Measurements from ENCODE around the gene PSTPIP1.

PSTPIP1 gene

DNA sequence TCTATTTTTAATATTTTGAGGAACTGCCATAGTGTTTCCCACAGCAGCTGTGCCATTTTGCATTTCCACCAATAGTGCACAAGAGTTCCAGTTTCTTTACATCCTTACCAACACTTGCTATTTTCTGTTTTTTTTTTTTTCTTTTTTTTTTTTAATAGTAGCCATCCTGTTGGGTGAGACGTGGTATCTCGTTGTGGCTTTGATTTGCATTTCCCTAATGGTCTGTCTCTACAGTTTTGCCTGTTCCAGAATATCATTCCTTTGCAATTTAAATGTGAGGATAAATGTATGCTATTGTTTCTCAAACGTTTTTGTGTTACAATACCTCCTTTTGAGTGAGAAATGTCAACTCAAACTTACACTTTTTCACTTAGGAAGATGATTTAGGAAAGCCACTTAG, 41.0 kb upstream of the PSTPIP1 start:
- no peaks in the 10 kb centered on the region for H3K79me2 ChIP-seq
- H3K27me3 ChIP-seq (ENCODE audit: control insufficient read depth, insufficient read depth, low read length): no peaks in the 10 kb centered on the region
- H3K36me3 ChIP-seq (ENCODE audit: control insufficient read depth, insufficient read depth, low read length): no peaks in the 10 kb centered on the region
- no peaks in the 10 kb centered on the region for H3K9me3 ChIP-seq (ENCODE audit: control insufficient read depth, low read length)
- TF ChIP-seq, protein P1, sequence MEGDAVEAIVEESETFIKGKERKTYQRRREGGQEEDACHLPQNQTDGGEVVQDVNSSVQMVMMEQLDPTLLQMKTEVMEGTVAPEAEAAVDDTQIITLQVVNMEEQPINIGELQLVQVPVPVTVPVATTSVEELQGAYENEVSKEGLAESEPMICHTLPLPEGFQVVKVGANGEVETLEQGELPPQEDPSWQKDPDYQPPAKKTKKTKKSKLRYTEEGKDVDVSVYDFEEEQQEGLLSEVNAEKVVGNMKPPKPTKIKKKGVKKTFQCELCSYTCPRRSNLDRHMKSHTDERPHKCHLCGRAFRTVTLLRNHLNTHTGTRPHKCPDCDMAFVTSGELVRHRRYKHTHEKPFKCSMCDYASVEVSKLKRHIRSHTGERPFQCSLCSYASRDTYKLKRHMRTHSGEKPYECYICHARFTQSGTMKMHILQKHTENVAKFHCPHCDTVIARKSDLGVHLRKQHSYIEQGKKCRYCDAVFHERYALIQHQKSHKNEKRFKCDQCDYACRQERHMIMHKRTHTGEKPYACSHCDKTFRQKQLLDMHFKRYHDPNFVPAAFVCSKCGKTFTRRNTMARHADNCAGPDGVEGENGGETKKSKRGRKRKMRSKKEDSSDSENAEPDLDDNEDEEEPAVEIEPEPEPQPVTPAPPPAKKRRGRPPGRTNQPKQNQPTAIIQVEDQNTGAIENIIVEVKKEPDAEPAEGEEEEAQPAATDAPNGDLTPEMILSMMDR (IDR thresholded peaks at IDR 0.05): no peak
- no peak overlapping the region for H3K4me3 ChIP-seq (ENCODE audit: low read depth, low read length)
- H2AFZ ChIP-seq: no peak overlapping the region
- no peak overlapping the region for H3K4me2 ChIP-seq (ENCODE audit: low read length)
- H3K4me1 ChIP-seq: no peaks in the 10 kb centered on the region
- H3K27ac ChIP-seq: no peak overlapping the region
- no peak overlapping the region for H3K9ac ChIP-seq

GRCh38 chr15:76954744-76955143, 40.2 kb upstream of the PSTPIP1 start:
- Histone ChIP-seq H3K9me3 (ENCODE audit: control insufficient read depth, low read length) (no peaks in the 10 kb centered on the region), H3K79me2 (no peaks in the 10 kb centered on the region), H3K4me2 (ENCODE audit: low read length) (no peak overlapping the region), H3K27me3 (ENCODE audit: control insufficient read depth, insufficient read depth, low read length) (no peaks in the 10 kb centered on the region), H3K4me1 (peaks cover 2% of the 10 kb centered on the region), H3K36me3 (ENCODE audit: control insufficient read depth, insufficient read depth, low read length) (no peaks in the 10 kb centered on the region), H2AFZ (no peak overlapping the region), H3K27ac (no peak overlapping the region), H3K9ac (no peak overlapping the region), H3K4me3 (ENCODE audit: low read depth, low read length) (no peak overlapping the region)
- TF ChIP-seq, protein P1 (IDR thresholded peaks at IDR 0.05): no peak

GRCh38 chr15:76961268-76962011, 33.5 kb upstream of the PSTPIP1 start:
- peaks cover 14% of the 10 kb centered on the region for H3K4me1 ChIP-seq
- H3K9ac ChIP-seq: no peak overlapping the region
- H3K4me2 ChIP-seq (ENCODE audit: low read length): no peak overlapping the region
- H3K27me3 ChIP-seq (ENCODE audit: control insufficient read depth, insufficient read depth, low read length): no peaks in the 10 kb centered on the region
- no peaks in the 10 kb centered on the region for H3K79me2 ChIP-seq
- no peaks in the 10 kb centered on the region for H3K36me3 ChIP-seq (ENCODE audit: control insufficient read depth, insufficient read depth, low read length)
- TF ChIP-seq, protein P1 (IDR thresholded peaks at IDR 0.05): no peak
- H2AFZ ChIP-seq: peak overlapping the region; percentile 71
- H3K9me3 ChIP-seq (ENCODE audit: control insufficient read depth, low read length): no peaks in the 10 kb centered on the region
- no peak overlapping the region for H3K27ac ChIP-seq
- H3K4me3 ChIP-seq (ENCODE audit: low read depth, low read length): no peak overlapping the region

DNA sequence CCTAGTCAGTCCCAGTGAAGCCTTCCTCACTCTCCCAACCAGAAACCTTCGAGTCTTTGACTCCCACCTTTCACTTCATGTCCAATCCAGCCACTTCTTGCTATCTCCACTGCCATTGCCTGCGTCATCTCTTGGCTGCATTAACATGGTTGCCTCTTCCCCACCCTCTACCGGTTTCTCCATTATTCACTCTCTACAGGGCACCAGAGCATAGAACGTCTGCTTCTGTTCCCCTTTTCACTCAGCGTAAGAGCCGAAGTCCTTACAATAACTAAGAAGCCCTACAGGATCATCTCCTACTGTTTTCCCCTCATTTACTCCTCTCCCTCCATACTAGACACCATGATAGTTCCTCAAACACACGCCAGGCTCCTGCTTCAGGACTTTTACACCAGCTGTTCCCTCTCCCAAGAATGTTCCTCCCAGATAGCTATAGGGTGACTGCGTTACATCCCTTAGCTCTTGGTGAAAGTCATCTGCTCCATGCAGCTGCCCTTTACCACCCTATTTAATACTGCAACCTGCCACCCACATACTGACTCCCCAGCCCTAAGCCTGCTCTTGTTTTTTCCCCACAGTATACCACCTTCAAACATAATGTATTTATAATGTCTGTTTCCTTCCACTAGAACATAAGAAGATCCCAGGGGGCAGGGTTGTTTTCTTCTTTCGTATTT, 32.5 kb upstream of the PSTPIP1 start:
- H3K79me2 ChIP-seq: no peaks in the 10 kb centered on the region
- no peaks in the 10 kb centered on the region for H3K27me3 ChIP-seq (ENCODE audit: control insufficient read depth, insufficient read depth, low read length)
- no peak overlapping the region for H3K4me3 ChIP-seq (ENCODE audit: low read depth, low read length)
- no peak overlapping the region for H3K27ac ChIP-seq
- H3K4me2 ChIP-seq (ENCODE audit: low read length): no peak overlapping the region
- TF ChIP-seq, protein P1 (IDR thresholded peaks at IDR 0.05): no peak
- H2AFZ ChIP-seq: peak overlapping the region; percentile 71
- no peaks in the 10 kb centered on the region for H3K9me3 ChIP-seq (ENCODE audit: control insufficient read depth, low read length)
- H3K9ac ChIP-seq: no peak overlapping the region
- H3K4me1 ChIP-seq: peaks cover 14% of the 10 kb centered on the region
- H3K36me3 ChIP-seq (ENCODE audit: control insufficient read depth, insufficient read depth, low read length): no peaks in the 10 kb centered on the region

All from parathyroid adenoma (tissue), 2 donors.